SU-DHL-6 (cell line): ENCODE data around the gene FAM236B.
"Not testable (repeated sequence)": the region's sequence is repeated elsewhere in the genome, so short reads cannot be mapped to it uniquely, and the experiment has no call there.

ENCODE experiments used
- EZH2phosphoT487 ChIP-seq: fragments of 200-600 bp; sonication (generic), shearing (Covaris generic); conservative IDR thresholded peaks from 2 replicates; pipeline ENCODE4 v1.6.1; 2018; ENCODE audit warnings: mild to moderate bottlenecking, antibody characterized with exemption, low read length, moderate library complexity, mixed read lengths
- TF ChIP-seq, protein P1 (sequence below): fragments of 200-600 bp; sonication (generic); IDR thresholded peaks from one replicate; pipeline ENCODE4 v1.5.1; 2017; ENCODE audit warnings: antibody characterized with exemption, mild to moderate bottlenecking, low read length, moderate library complexity; ENCODE audit not compliant: insufficient read depth, poor library complexity, severe bottlenecking

DNA sequence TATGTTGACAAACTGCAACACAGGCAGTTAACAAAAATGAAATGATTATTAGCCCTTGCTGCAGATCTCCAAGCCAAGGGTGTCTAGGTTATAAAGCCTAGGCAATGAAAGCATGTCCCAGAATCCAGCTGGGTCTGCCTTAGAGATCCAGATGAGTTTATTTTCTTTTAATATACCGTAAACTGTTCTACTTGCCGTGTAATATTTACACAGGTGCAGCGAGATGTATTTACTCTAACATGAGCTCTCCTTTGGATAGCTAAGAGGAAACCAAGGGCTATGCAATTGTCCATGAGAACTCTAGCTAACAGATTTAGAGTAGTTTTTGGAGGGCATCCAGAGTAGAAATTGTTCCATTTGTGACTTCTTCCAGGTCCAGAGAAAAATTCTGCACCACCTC, 33.9 kb downstream of the FAM236B start:
- TF ChIP-seq, protein P1, sequence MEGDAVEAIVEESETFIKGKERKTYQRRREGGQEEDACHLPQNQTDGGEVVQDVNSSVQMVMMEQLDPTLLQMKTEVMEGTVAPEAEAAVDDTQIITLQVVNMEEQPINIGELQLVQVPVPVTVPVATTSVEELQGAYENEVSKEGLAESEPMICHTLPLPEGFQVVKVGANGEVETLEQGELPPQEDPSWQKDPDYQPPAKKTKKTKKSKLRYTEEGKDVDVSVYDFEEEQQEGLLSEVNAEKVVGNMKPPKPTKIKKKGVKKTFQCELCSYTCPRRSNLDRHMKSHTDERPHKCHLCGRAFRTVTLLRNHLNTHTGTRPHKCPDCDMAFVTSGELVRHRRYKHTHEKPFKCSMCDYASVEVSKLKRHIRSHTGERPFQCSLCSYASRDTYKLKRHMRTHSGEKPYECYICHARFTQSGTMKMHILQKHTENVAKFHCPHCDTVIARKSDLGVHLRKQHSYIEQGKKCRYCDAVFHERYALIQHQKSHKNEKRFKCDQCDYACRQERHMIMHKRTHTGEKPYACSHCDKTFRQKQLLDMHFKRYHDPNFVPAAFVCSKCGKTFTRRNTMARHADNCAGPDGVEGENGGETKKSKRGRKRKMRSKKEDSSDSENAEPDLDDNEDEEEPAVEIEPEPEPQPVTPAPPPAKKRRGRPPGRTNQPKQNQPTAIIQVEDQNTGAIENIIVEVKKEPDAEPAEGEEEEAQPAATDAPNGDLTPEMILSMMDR: not testable (repeated sequence)
- TF ChIP-seq EZH2phosphoT487: not testable (repeated sequence)
